Frontal cortex (tissue), 4 donors: ENCODE data around the gene PARVB. TPM values are rescaled to one million over a fixed set of nuclear protein-coding genes. Genes with fewer than 3 reads are reported as not detected.

Experiments
- DNase-seq, 2 donors: peaks; one replicate each; pipeline ENCODE4 v3.0.0; 2012; ENCODE audit warnings: low spot score in 2 of 2
- FAIRE-seq: peaks from 2 replicates; lab custom pipeline; 2012; peaks lifted over from hg19 to GRCh38; lab: Jason Lieb, UNC
- total RNA-seq: library from RNA; depleted of rRNA; stranded (reverse); fragments of >200 nt; gene quantifications from one replicate; pipeline ENCODE4 v1.2.3, GENCODE V29; 2014
- donor health status: control.
- donor health status: control.
- donor health status: control.

The PARVB gene
- total RNA-seq, 1 donor from 2014 or later = 5.7 TPM

DNA sequence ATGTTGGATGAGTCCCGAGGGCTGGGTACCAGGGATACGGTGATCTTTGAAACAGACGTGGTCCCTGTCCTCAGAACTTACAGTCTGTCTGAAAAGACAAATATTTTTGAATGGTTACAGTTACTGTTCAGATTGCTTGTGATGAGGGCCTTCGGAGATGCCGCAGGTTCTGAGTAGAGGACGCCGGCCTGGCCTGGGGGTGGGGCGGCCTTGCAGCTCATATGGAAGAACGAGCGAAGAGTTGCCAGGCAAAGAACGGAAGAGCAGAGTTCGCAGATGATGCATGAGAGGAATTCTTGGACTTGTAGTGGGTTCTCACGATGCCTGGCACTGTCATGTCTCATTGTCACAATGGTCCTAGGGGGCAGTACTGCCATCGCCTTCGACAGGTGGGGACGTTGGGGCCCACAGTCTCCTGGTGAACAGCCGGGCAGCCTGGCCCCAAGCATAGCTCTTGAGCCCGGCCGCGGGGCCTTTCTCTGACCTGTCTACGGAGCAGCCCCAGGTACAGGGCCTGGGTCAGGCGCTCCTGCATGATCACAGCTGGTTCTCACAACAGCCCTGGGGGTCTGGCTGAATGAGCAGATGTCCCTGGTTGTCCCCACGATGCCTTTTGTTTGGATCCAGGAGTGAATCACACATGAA, 95.7 kb downstream of the PARVB start:
- DNase-seq (no peak), FAIRE-seq (no peak)

DNA sequence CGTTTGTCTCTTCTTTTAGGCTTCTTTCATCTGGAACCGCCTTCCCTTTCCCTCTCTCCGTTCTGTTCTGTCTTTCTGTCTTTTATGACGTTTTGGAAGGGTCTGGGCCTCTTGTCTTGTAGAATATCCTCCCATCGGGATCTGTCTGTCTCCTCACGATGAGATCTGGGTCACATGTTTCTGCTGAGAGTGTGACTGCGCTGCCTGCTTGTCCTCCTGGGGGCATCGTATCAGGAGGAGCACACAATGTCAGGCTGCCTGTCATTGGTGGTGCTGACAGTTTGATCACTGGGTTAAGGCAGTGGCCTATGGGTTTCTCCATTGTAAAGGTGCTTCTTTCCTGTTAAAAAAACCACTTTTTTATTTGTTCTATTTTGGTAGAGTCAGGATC, 96.2 kb downstream of the PARVB start:
- FAIRE-seq (no peak), DNase-seq (no peak)

- no peak for FAIRE-seq
- DNase-seq = no peak
Observed at GRCh38 chr22:44125421-44125820, 101.3 kb downstream of the PARVB start.

GRCh38 chr22:44126807-44127206, 102.7 kb downstream of the PARVB start:
- FAIRE-seq = no peak
- DNase-seq = no peak

DNA sequence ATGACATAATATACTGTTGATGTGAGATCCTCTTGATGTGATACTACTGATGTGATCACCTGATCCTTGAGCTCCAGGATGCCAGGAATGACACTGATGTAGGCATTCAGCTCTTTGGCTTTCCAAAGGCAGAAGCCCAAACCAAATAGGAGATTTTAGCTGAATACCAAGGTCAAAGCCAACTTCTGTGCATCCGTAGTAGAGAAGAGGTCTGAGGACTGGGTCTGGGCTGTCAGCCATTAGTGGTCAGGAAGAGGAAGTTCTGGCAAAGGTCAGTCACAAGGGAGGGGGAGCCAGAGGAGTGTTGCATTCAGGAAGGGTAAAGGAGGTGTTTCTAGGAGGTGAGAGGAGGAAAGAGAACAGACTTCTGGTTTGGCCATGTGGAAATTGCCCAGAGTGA, 103.3 kb downstream of the PARVB start:
- DNase-seq (no peak), FAIRE-seq (no peak)

GRCh38 chr22:44128958-44129618, 105.0 kb downstream of the PARVB start:
- FAIRE-seq (no peak), DNase-seq (no peak)

DNA sequence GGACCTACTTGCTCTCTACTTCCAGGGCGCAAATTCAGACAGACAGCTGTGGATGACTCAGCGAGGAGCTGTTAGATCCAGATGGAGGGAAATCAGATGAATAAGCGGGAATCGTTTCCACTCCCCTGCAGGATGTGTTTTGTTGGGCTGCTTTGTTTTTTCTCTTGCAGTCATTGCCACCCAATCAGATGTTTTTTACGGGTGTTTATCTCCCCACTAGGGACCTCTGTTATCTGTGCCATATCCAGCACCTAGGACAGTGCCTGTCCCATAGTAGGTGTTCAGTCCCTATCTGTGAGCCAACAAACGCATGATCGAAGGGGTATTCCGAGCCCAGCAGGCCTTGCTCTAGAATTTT, 105.5 kb downstream of the PARVB start:
- peak in 1 of 2 donors; percentile 59 for DNase-seq

GRCh38 chr22:44130076-44130711, 106.1 kb downstream of the PARVB start:
- FAIRE-seq (no peak), DNase-seq (no peak)

More for the DNA sequence above, 105.5 kb downstream of the PARVB start:
- FAIRE-seq = no peak

DNA sequence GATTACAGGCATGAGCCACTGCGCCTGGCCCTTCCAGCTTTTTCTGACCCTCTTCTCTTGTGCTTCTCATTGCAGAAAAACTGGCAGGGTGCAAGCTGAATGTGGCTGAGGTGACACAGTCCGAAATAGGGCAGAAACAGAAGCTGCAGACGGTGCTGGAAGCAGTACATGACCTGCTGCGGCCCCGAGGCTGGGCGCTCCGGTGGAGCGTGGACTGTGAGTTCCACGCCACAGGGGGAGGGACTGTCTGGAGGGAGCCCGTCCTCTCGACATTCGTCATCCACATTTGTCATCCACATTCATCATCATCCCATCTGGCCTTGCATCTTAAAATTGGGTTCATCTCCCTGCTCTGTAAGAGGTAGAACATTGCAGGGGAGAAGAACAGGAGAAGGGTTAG, 107.3 kb downstream of the PARVB start:
- no peak for DNase-seq
- FAIRE-seq = no peak

DNA sequence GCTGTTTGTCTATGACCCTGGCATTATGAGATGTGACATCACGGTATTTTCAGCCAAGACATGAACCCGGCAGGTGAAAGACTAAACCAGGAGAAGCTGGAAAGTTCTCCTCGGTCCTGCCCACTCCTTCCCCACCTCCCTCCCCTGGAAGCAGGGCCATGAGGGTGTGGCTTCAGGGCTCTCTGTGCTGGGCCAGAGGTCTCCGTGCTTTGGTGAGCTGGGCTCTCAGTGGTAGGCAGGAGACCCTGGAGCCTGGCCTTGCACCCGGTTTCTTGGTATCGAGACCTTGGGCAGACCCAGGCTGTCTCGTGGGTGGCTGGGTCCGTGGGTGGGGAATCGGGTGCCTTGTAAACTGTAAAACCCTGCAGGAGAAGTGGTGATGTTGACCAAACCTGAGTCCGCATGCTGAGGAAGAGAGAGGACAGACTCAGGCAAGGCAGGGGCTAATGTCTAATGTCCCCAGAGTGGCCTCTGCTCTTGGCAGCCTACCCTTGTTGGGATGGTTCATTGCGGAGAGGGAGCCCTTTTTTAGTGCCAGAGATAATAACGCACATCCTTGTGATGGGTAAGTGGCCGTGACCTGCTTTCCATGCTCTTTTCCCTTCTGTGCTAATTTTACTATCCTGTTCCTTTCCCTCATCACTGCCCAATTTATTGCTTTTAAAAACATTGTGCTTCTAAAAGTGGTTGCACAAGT, 108.0 kb downstream of the PARVB start:
- DNase-seq (no peak), FAIRE-seq (no peak)

DNA sequence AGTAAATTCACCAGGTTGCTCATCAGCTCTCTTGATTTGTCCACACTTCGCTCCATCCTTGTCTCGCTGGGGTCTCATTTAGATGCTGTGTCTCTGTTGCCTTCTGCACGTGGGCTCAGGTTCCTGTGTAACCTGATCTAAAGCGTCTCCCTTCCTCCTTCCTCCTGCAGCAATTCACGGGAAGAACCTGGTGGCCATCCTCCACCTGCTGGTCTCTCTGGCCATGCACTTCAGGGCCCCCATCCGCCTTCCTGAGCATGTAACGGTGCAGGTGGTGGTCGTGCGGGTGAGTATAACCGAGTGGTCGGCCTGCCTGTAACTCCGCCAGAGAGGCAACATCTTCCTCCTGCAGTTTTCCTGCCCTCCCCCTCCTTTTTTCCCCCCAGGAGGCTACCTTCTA, 108.6 kb downstream of the PARVB start:
- FAIRE-seq (no peak), DNase-seq (no peak)

DNA sequence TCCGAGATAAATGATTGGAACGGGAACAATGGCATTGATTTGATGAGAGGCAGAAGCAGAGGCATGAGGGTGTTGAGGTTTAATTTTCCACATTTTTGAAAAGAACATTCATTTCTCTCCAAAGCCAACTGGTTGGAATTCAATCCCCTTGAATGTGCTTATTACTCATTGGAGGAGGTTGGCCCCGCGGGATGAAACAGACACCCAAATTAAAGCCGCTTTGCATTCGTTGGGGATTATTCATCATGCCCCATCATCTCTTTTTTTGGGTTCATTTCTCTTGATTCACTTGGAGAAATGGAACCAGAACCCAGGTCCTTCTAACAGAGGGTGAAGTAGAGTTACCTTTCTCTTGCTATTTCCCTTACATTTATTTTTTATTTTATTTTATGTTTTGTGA, 109.1 kb downstream of the PARVB start:
- FAIRE-seq (no peak), DNase-seq (no peak)

DNA sequence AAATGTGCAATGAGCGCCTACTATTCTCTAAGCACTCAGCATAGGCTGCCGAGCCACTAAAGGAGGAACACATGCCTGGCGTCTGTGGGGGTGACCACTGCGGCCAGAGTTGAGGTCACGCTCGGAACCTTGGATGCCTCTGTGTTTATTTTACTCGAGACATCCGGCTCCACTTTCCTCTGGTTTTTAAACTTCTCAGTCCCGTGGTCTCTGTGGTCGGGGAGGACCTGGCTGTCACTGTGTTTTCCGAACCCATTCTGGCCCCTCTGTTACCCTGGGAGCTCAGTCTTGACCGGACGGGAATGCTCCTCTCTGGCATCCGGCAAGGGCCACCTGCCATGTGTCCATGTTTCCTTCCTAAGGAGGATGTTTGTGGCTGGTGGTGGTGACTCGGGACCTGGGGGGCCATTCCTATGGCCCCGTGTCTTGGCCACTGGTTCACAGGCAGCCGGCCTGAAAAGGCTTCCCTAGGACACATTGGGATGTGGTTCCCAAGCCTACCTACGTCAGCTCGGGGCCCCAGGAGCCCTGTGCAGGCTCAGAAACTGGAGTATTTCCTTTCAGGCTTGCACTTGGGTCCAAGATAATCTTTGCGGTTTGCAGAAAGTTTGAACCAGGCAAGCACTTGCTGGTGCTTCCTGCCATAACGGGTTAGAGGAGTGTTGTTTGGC, 109.9 kb downstream of the PARVB start:
- FAIRE-seq (no peak), DNase-seq (peak in 1 of 2 donors; percentile 39)

- FAIRE-seq (no peak), DNase-seq (no peak)
Observed at GRCh38 chr22:44136112-44136511, 112.0 kb downstream of the PARVB start.

DNA sequence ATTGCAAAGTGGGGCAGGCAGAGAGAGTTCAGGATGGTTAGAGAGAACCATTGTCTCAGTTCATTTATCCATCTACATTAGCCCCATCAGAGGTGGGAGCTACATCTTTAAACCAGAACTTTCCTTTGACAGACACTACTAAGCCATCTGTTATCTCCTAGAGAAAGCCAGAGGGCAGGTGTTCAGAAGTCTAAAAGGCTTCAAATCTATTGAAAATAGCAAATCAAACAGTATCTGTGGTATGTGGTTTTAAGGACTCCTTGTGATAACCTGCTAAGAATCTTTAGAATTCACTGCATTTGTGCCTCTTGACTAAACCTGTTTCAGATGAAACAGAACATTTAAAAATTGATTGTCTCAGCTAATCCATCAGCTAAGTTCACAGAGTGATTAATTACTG, 112.7 kb downstream of the PARVB start:
- no peak for DNase-seq
- no peak for FAIRE-seq

- FAIRE-seq = no peak
- DNase-seq = no peak
Observed at GRCh38 chr22:44137415-44137814, 113.3 kb downstream of the PARVB start.

DNA sequence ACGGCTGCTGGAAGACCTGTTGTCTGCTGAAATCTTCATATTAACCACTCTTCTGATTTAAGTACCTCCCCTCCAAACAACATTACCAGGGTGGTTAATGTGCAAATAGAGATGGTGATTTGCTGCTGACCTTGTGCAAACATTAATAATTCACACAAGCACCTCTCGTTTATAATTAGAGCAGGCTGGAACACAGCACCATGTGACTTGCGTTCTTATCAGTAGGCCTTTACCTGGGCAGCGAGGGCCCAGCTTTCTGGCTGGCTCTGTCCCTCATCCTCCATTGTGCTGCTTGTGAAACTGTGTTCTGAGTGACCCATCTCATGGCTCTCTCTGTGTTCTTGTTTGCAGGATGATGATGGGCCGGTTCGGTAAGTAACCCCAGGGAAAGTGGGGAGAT, 115.7 kb downstream of the PARVB start:
- DNase-seq (no peak), FAIRE-seq (no peak)

- FAIRE-seq = no peak
- DNase-seq = no peak
Observed at GRCh38 chr22:44142421-44143104, 118.5 kb downstream of the PARVB start.

DNA sequence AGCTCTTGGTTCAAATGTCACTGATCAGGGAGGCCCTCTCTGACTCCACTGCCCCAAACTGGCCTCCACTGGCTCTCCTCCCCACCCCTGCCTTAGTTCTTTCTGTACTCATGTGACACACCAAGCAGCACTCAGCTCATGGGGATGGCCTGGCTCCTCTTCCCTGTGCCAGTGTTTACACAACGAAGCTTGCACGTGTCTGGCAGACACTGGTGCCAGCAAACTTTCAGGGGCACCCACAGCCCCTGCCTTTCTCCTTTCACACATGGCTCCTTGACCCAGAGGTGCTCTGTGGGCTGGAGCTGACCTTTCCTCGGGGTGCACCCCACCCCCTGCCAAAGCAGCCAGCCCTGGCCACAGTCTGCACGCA, 119.0 kb downstream of the PARVB start:
- DNase-seq = no peak
- FAIRE-seq = no peak

GRCh38 chr22:44143579-44143978, 119.5 kb downstream of the PARVB start:
- FAIRE-seq (no peak), DNase-seq (no peak)
